ENCODE data around the gene YIPF1.
"Not testable (repeated sequence)": the region's sequence is repeated elsewhere in the genome, so short reads cannot be mapped to it uniquely, and the experiment has no call there.

The YIPF1 gene

GRCh38 chr1:53837646-53837923 is 52.0 kb downstream of the YIPF1 start:
- Histone ChIP-seq H3K4me2 (peak overlapping the region; percentile 70 to 90 (median 84)), H3K27me3 (no peaks in the 10 kb centered on the region), H3K9ac (peak overlapping the region; percentile 88 to 99 (median 94)), H3K4me3 (peak overlapping the region; percentile 81 to 99 (median 92)), H3K4me1 (peaks cover 28 to 42% (median 37%) of the 10 kb centered on the region in 10 experiments), H3K27ac (peak overlapping the region in 10 of 11 experiments; percentile 90 to 100 (median 96); a peak in 21 of 22 replicates), H3K9me3 (replicated peaks in 1 of 11) (peaks cover 8 to 15% (median 11%) of the 10 kb centered on the region in 11 experiments), H3K36me3 (peaks cover 0 to 21% (median 14%) of the 10 kb centered on the region in 11 experiments; a peak in 11 of 22 replicates), H4K20me1 (peaks cover 0 to 45% (median 27%) of the 10 kb centered on the region in 11 experiments; a peak in 17 of 22 replicates)
- no peak for TF ChIP-seq Cebpa-rat (IDR thresholded peaks at IDR 0.05)

- Histone ChIP-seq H3K36me3 (peaks cover 0 to 42% (median 30%) of the 10 kb centered on the region in 11 experiments; a peak in 20 of 22 replicates), H3K27me3 (no peaks in the 10 kb centered on the region), H4K20me1 (peaks cover 0 to 57% (median 31%) of the 10 kb centered on the region in 11 experiments; a peak in 17 of 22 replicates), H3K9ac (peak overlapping the region in 6 of 11 experiments; percentile 8 to 55 (median 40); a peak in 4 of 22 replicates), H3K27ac (0 out of 22 replicates have a peak overlapping the region, but pooled peaks of 1 of the 11 experiments have one; percentile 0), H3K9me3 (replicated peaks in 1 of 11) (no peaks in the 10 kb centered on the region), H3K4me1 (peaks cover 28 to 42% (median 37%) of the 10 kb centered on the region in 10 experiments), H3K4me3 (peak overlapping the region in 1 of 10 experiments; percentile 10; a peak in 2 of 20 replicates), H3K4me2 (peak overlapping the region; percentile 70 to 90 (median 84); a peak in 21 of 22 replicates)
- no peak for TF ChIP-seq Cebpa-rat (IDR thresholded peaks at IDR 0.05)
Measured at GRCh38 chr1:53835491-53835890, 54.1 kb downstream of the YIPF1 start.

- H3K27me3 ChIP-seq = no peaks in the 10 kb centered on the region
- peak overlapping the region; percentile 70 to 90 (median 84) for H3K4me2 ChIP-seq
- H4K20me1 ChIP-seq = peaks cover 0 to 62% (median 31%) of the 10 kb centered on the region in 11 experiments; a peak in 17 of 22 replicates
- H3K36me3 ChIP-seq = peaks cover 6 to 49% (median 37%) of the 10 kb centered on the region in 11 experiments; a peak in 20 of 22 replicates
- TF ChIP-seq Cebpa-rat (IDR thresholded peaks at IDR 0.05) = no peak
- peak overlapping the region in 2 of 10 experiments; percentile 4 to 10; a peak in 2 of 20 replicates for H3K4me3 ChIP-seq
- no peaks in the 10 kb centered on the region for H3K9me3 ChIP-seq (replicated peaks in 1 of 11)
- peak overlapping the region in 4 of 11 experiments; percentile 20 to 55 (median 46); a peak in 5 of 22 replicates for H3K9ac ChIP-seq
- peak overlapping the region in 4 of 11 experiments; percentile 18 to 24 (median 20); a peak in 3 of 22 replicates for H3K27ac ChIP-seq
- peaks cover 28 to 42% (median 37%) of the 10 kb centered on the region in 10 experiments for H3K4me1 ChIP-seq
Measured at GRCh38 chr1:53834776-53835175, 54.8 kb downstream of the YIPF1 start.

GRCh38 chr1:53833393-53833792 is 56.2 kb downstream of the YIPF1 start:
- Histone ChIP-seq H3K27me3 (no peaks in the 10 kb centered on the region), H3K36me3 (peaks cover 16 to 63% (median 50%) of the 10 kb centered on the region in 11 experiments; a peak in 21 of 22 replicates), H3K4me2 (no peak overlapping the region), H3K4me3 (no peak overlapping the region), H3K4me1 (peaks cover 28 to 36% (median 30%) of the 10 kb centered on the region in 10 experiments), H3K9ac (no peak overlapping the region), H4K20me1 (peaks cover 0 to 72% (median 31%) of the 10 kb centered on the region in 11 experiments; a peak in 17 of 22 replicates), H3K27ac (no peak overlapping the region), H3K9me3 (replicated peaks in 1 of 11) (no peaks in the 10 kb centered on the region)
- no peak for TF ChIP-seq Cebpa-rat (IDR thresholded peaks at IDR 0.05)

GRCh38 chr1:53826367-53826766 is 63.2 kb downstream of the YIPF1 start:
- no peak overlapping the region for H3K4me2 ChIP-seq
- no peak overlapping the region for H3K4me3 ChIP-seq
- H4K20me1 ChIP-seq = peaks cover 0 to 56% (median 18%) of the 10 kb centered on the region in 11 experiments; a peak in 14 of 22 replicates
- no peaks in the 10 kb centered on the region for H3K9me3 ChIP-seq (replicated peaks in 1 of 11)
- H3K27me3 ChIP-seq = no peaks in the 10 kb centered on the region
- no peak for TF ChIP-seq Cebpa-rat (IDR thresholded peaks at IDR 0.05)
- H3K27ac ChIP-seq = no peak overlapping the region
- 0 out of 20 replicates have a peak, but pooled peaks cover 0 to 3% (median 0%) of the 10 kb centered on the region in 10 experiments for H3K4me1 ChIP-seq
- H3K9ac ChIP-seq = no peak overlapping the region
- peaks cover 56 to 100% (median 98%) of the 10 kb centered on the region in 11 experiments for H3K36me3 ChIP-seq

- H4K20me1 ChIP-seq = peaks cover 0 to 59% (median 20%) of the 10 kb centered on the region in 11 experiments; a peak in 14 of 22 replicates
- H3K9ac ChIP-seq = no peak overlapping the region
- no peak overlapping the region for H3K4me3 ChIP-seq
- no peak overlapping the region for H3K27ac ChIP-seq
- H3K9me3 ChIP-seq (replicated peaks in 1 of 11) = no peaks in the 10 kb centered on the region
- peaks cover 57 to 100% (median 97%) of the 10 kb centered on the region in 11 experiments for H3K36me3 ChIP-seq
- 0 out of 20 replicates have a peak, but pooled peaks cover 0 to 3% (median 0%) of the 10 kb centered on the region in 10 experiments for H3K4me1 ChIP-seq
- no peaks in the 10 kb centered on the region for H3K27me3 ChIP-seq
- TF ChIP-seq Cebpa-rat (IDR thresholded peaks at IDR 0.05) = no peak
- H3K4me2 ChIP-seq = no peak overlapping the region
Measured at GRCh38 chr1:53825306-53825705, 64.3 kb downstream of the YIPF1 start.

- H3K4me3 ChIP-seq = no peak overlapping the region
- TF ChIP-seq Cebpa-rat (IDR thresholded peaks at IDR 0.05) = no peak
- no peaks in the 10 kb centered on the region; a peak in 1 of 22 replicates for H3K9me3 ChIP-seq (replicated peaks in 1 of 11)
- 0 out of 20 replicates have a peak, but pooled peaks cover 0 to 3% (median 0%) of the 10 kb centered on the region in 10 experiments for H3K4me1 ChIP-seq
- H3K9ac ChIP-seq = no peak overlapping the region
- H4K20me1 ChIP-seq = peaks cover 0 to 40% (median 17%) of the 10 kb centered on the region in 11 experiments; a peak in 13 of 22 replicates
- peaks cover 50 to 100% (median 97%) of the 10 kb centered on the region in 11 experiments for H3K36me3 ChIP-seq
- no peak overlapping the region for H3K4me2 ChIP-seq
- H3K27ac ChIP-seq = no peak overlapping the region
- no peaks in the 10 kb centered on the region for H3K27me3 ChIP-seq
Measured at GRCh38 chr1:53822931-53823330, 66.7 kb downstream of the YIPF1 start.

GRCh38 chr1:53821380-53821779 is 68.2 kb downstream of the YIPF1 start:
- Histone ChIP-seq H3K36me3 (peaks cover 56 to 100% (median 96%) of the 10 kb centered on the region in 11 experiments), H3K27me3 (no peaks in the 10 kb centered on the region), H3K4me2 (no peak overlapping the region), H3K27ac (no peak overlapping the region), H3K9me3 (replicated peaks in 1 of 11) (peaks cover 0 to 10% (median 2%) of the 10 kb centered on the region in 11 experiments; a peak in 7 of 22 replicates), H3K9ac (no peak overlapping the region), H3K4me1 (0 out of 20 replicates have a peak, but pooled peaks cover 0 to 3% (median 0%) of the 10 kb centered on the region in 10 experiments), H3K4me3 (no peak overlapping the region), H4K20me1 (peaks cover 0 to 38% (median 10%) of the 10 kb centered on the region in 11 experiments; a peak in 11 of 22 replicates)
- no peak for TF ChIP-seq Cebpa-rat (IDR thresholded peaks at IDR 0.05)

GRCh38 chr1:53819387-53819786 is 70.2 kb downstream of the YIPF1 start:
- H3K27ac ChIP-seq = no peak overlapping the region
- no peak overlapping the region for H3K9ac ChIP-seq
- H4K20me1 ChIP-seq = peaks cover 0 to 33% (median 7%) of the 10 kb centered on the region in 11 experiments; a peak in 11 of 22 replicates
- H3K27me3 ChIP-seq = no peaks in the 10 kb centered on the region
- H3K4me2 ChIP-seq = no peak overlapping the region
- TF ChIP-seq Cebpa-rat (IDR thresholded peaks at IDR 0.05) = no peak
- 0 out of 20 replicates have a peak, but pooled peaks cover 0 to 3% (median 0%) of the 10 kb centered on the region in 10 experiments for H3K4me1 ChIP-seq
- no peak overlapping the region for H3K4me3 ChIP-seq
- H3K9me3 ChIP-seq (replicated peaks in 1 of 11) = peaks cover 0 to 17% (median 4%) of the 10 kb centered on the region in 11 experiments; a peak in 8 of 22 replicates
- peaks cover 40 to 100% (median 94%) of the 10 kb centered on the region in 11 experiments for H3K36me3 ChIP-seq

- H3K27ac ChIP-seq, H3K27me3 ChIP-seq, H3K9ac ChIP-seq, H3K4me3 ChIP-seq, H3K4me1 ChIP-seq, H3K4me2 ChIP-seq: not testable (repeated sequence)
- Histone ChIP-seq H4K20me1 (peaks cover 0 to 16% (median 2%) of the 10 kb centered on the region in 11 experiments; a peak in 6 of 22 replicates), H3K9me3 (replicated peaks in 1 of 11) (peaks cover 0 to 19% (median 4%) of the 10 kb centered on the region in 11 experiments; a peak in 8 of 22 replicates), H3K36me3 (peaks cover 30 to 100% (median 96%) of the 10 kb centered on the region in 11 experiments; a peak in 21 of 22 replicates)
Measured at GRCh38 chr1:53816584-53816983, 73.0 kb downstream of the YIPF1 start.

GRCh38 chr1:53815484-53815883 is 74.1 kb downstream of the YIPF1 start:
- H3K27ac ChIP-seq, H3K9ac ChIP-seq, H3K4me2 ChIP-seq, H3K4me3 ChIP-seq, H3K4me1 ChIP-seq, H3K27me3 ChIP-seq: not testable (repeated sequence)
- H4K20me1 ChIP-seq = peaks cover 0 to 17% (median 6%) of the 10 kb centered on the region in 11 experiments; a peak in 3 of 22 replicates
- H3K36me3 ChIP-seq = peaks cover 36 to 100% (median 96%) of the 10 kb centered on the region in 11 experiments
- H3K9me3 ChIP-seq (replicated peaks in 1 of 11) = peaks cover 0 to 19% (median 4%) of the 10 kb centered on the region in 11 experiments; a peak in 8 of 22 replicates
